Activated CD4-positive, CD25-positive, alpha-beta regulatory T cell treated with anti-CD3 and anti-CD28 coated beads, Interleukin-2, amount 50 U/mL, for 16 hours (primary cell): Measurements from ENCODE around the gene TST.

Source experiments
- DNase-seq: peaks from one replicate; pipeline ENCODE4 v3.0.0-alpha.2; 2020; ENCODE audit warnings: low read depth, low spot score

Gene TST

GRCh38 chr22:37019309-37020191 lies at the start of gene TST, which contains the start of gene MPST:
Gene TST, minus strand, starts transcription at chr22:37019447. Its CDS starts 715 bp downstream, at chr22:37018732.
Gene MPST, plus strand, starts transcription at chr22:37019742. Its CDS starts 95 bp downstream, at chr22:37019837.
- no peak for DNase-seq

- no peak for DNase-seq
Observed at GRCh38 chr22:37068859-37069258, 49.6 kb upstream of the TST start.

- no peak for DNase-seq
Observed at GRCh38 chr22:37067428-37067827, 48.2 kb upstream of the TST start.

- no peak for DNase-seq
Observed at GRCh38 chr22:37065961-37066360, 46.7 kb upstream of the TST start.

- DNase-seq = no peak
Observed at GRCh38 chr22:37065180-37065579, 45.9 kb upstream of the TST start.

GRCh38 chr22:37064553-37064952 lies 45.3 kb upstream of the TST start:
- no peak for DNase-seq

GRCh38 chr22:37063431-37064420 lies 44.5 kb upstream of the TST start:
- no peak for DNase-seq

- no peak for DNase-seq
Observed at GRCh38 chr22:37062702-37063381, 43.6 kb upstream of the TST start.

GRCh38 chr22:37062376-37062675 lies 43.1 kb upstream of the TST start:
- DNase-seq = no peak

GRCh38 chr22:37061611-37062375 lies 42.5 kb upstream of the TST start:
- no peak for DNase-seq

- no peak for DNase-seq
Observed at GRCh38 chr22:37060801-37061610, 41.8 kb upstream of the TST start.

GRCh38 chr22:37059876-37060449 lies 40.7 kb upstream of the TST start:
- no peak for DNase-seq

GRCh38 chr22:37058917-37059701 lies 39.9 kb upstream of the TST start:
- DNase-seq = no peak

GRCh38 chr22:37057796-37058510 lies 38.7 kb upstream of the TST start:
- DNase-seq = no peak

- no peak for DNase-seq
Observed at GRCh38 chr22:37057226-37057625, 38.0 kb upstream of the TST start.

- no peak for DNase-seq
Observed at GRCh38 chr22:37056246-37056645, 37.0 kb upstream of the TST start.

GRCh38 chr22:37054600-37055365 lies 35.5 kb upstream of the TST start:
- no peak for DNase-seq

GRCh38 chr22:37054056-37054395 lies 34.8 kb upstream of the TST start:
- no peak for DNase-seq
